A549 (cell line): Measurements from ENCODE around the gene MED6. TPM values are rescaled to one million over a fixed set of nuclear protein-coding genes. Genes with fewer than 3 reads are reported as not detected.

Source experiments
- ATAC-seq, 2 experiments: fragments of 200-7000 bp in 1 of 2; fragments of >200 bp in 1 of 2; cut with Nextera tagmentation in 1 of 2; cut with Tn5 transposase in 1 of 2; 3 replicates each; pipeline versions ENCODE4 v1.8.0 to v1.9.1; 2018 to 2020; ENCODE audit warnings: mild to moderate bottlenecking in 1 of 2, moderate library complexity in 1 of 2
- CTCF ChIA-PET: fragments of 300-600 bp; sonication (Branson Sonifier 250); formaldehyde crosslinking; extraction: SDS; loops from one replicate; lab custom pipeline; 2021; ENCODE audit warnings: antibody characterized with exemption, inconsistent platforms; lab: Yijun Ruan, JAX
- POLR2A ChIA-PET: fragments of 350-600 bp; formaldehyde crosslinking; extraction: SDS; loops from one replicate; lab custom pipeline; 2021; ENCODE audit warnings: antibody characterized with exemption, inconsistent platforms; lab: Yijun Ruan, JAX
- DNase-seq, 2 experiments: peaks; one replicate each; pipeline versions ENCODE4 v3.0.0 to v3.0.0-alpha.2; 2011 to 2016; ENCODE audit warnings: low read depth in 1 of 2, low spot score in 1 of 2
- FAIRE-seq: peaks from 2 replicates; lab custom pipeline; 2011; peaks lifted over from hg19 to GRCh38; lab: Jason Lieb, UNC
- H3K27ac ChIP-seq, 2 experiments: fragments of >200 bp; sonication (Bioruptor Twin); formaldehyde crosslinking; 3 replicates each; pipeline ENCODE4 v1.5.1; 2016 to 2017
- H3K4me1 ChIP-seq: fragments of >200 bp; sonication (Bioruptor Twin); formaldehyde crosslinking; 3 replicates; pipeline ENCODE4 v1.6.1; 2016
- H3K4me2 ChIP-seq: fragments of >200 bp; sonication (Bioruptor Twin); formaldehyde crosslinking; 3 replicates; pipeline ENCODE4 v1.6.1; 2016
- H3K4me3 ChIP-seq: fragments of >200 bp; sonication (Bioruptor Twin); formaldehyde crosslinking; 3 replicates; pipeline ENCODE4 v1.5.1; 2016
- H3K9me3 ChIP-seq: fragments of >200 bp; sonication (Bioruptor Twin); formaldehyde crosslinking; 3 replicates; pipeline ENCODE4 v1.6.1; 2016
- CBX2 ChIP-seq: fragments of 200-600 bp; sonication (generic); IDR thresholded peaks from 2 replicates; pipeline ENCODE4 v1.6.1; 2016; ENCODE audit warnings: low read depth, mild to moderate bottlenecking, borderline replicate concordance
- CBX8 ChIP-seq: fragments of 200-600 bp; sonication (generic); IDR thresholded peaks from 2 replicates; pipeline ENCODE4 v1.6.1; 2016
- CHD4 ChIP-seq: fragments of 200-600 bp; sonication (generic); IDR thresholded peaks from 2 replicates; pipeline ENCODE4 v1.6.1; 2016; ENCODE audit warnings: antibody characterized with exemption, mild to moderate bottlenecking, borderline replicate concordance
- EHMT2 ChIP-seq: fragments of 200-600 bp; sonication (generic); IDR thresholded peaks from 2 replicates; pipeline ENCODE4 v1.6.1; 2016; ENCODE audit warnings: antibody characterized with exemption, low read depth, mild to moderate bottlenecking, moderate library complexity
- EP300 ChIP-seq, 2 experiments: fragments of >200 bp; sonication (Bioruptor Twin); formaldehyde crosslinking; IDR thresholded peaks; 2 replicates in 1 of 2; 3 replicates in 1 of 2; pipeline ENCODE4 v1.6.1; 2016 to 2017
- GATA3 ChIP-seq: IDR thresholded peaks from 2 replicates; pipeline ENCODE4 v1.6.1; 2012; ENCODE audit warnings: borderline replicate concordance
- HDAC2 ChIP-seq: fragments of 200-600 bp; sonication (generic); IDR thresholded peaks from 2 replicates; pipeline ENCODE4 v1.6.1; 2016
- HEYL ChIP-seq: fragments of 250-450 bp; sonication (Bioruptor Pico); IDR thresholded peaks from 2 replicates; pipeline ENCODE4 v1.8.0; 2021; ENCODE audit warnings: mild to moderate bottlenecking, moderate library complexity
- HMGXB4 ChIP-seq: fragments of 250-450 bp; sonication (Bioruptor Pico); IDR thresholded peaks from 2 replicates; pipeline ENCODE4 v1.5.0; 2021; ENCODE audit warnings: mild to moderate bottlenecking, moderate library complexity, borderline replicate concordance
- HOXA7 ChIP-seq: fragments of 250-450 bp; sonication (Bioruptor Pico); IDR thresholded peaks from 2 replicates; pipeline ENCODE4 v1.5.0; 2020; ENCODE audit warnings: mild to moderate bottlenecking, moderate library complexity
- HOXB13 ChIP-seq: fragments of 250-450 bp; sonication (Bioruptor Pico); IDR thresholded peaks from 2 replicates; pipeline ENCODE4 v1.5.0; 2020; ENCODE audit warnings: low read depth, mild to moderate bottlenecking, moderate library complexity
- HOXB5 ChIP-seq: fragments of 250-450 bp; sonication (Bioruptor Pico); IDR thresholded peaks from 2 replicates; pipeline ENCODE4 v1.5.0; 2020; ENCODE audit warnings: mild to moderate bottlenecking, moderate library complexity
- JUNB ChIP-seq: fragments of >200 bp; sonication (Bioruptor Twin); formaldehyde crosslinking; IDR thresholded peaks from 2 replicates; pipeline ENCODE4 v1.6.1; 2016
- KDM1A ChIP-seq: fragments of 200-600 bp; sonication (generic); IDR thresholded peaks from 2 replicates; pipeline ENCODE4 v1.6.1; 2016; ENCODE audit warnings: low read depth, mild to moderate bottlenecking
- MAFK ChIP-seq: fragments of 450-650 bp; IDR thresholded peaks from 2 replicates; pipeline ENCODE4 v1.6.1; 2014; ENCODE audit not compliant: partially characterized antibody
- MAZ ChIP-seq: fragments of 150-350 bp; IDR thresholded peaks from 2 replicates; pipeline ENCODE4 v1.6.1; 2014; ENCODE audit warnings: antibody characterized with exemption, low read depth, low read length, borderline replicate concordance
- PHF8 ChIP-seq: fragments of 200-600 bp; sonication (generic); IDR thresholded peaks from 2 replicates; pipeline ENCODE4 v1.6.1; 2016; ENCODE audit warnings: low read depth, mild to moderate bottlenecking, antibody characterized with exemption, moderate library complexity, borderline replicate concordance
- RAD21 ChIP-seq, 2 experiments: fragments of >200 bp in 1 of 2; sonication (Bioruptor Twin) in 1 of 2; formaldehyde crosslinking in 1 of 2; IDR thresholded peaks in 1 of 2; conservative IDR thresholded peaks in 1 of 2; 2 replicates in 1 of 2; 3 replicates in 1 of 2; pipeline ENCODE4 v1.6.1; 2012 to 2018; ENCODE audit warnings: inconsistent platforms in 1 of 2
- RNF2 ChIP-seq: fragments of 200-600 bp; sonication (generic); IDR thresholded peaks from 2 replicates; pipeline ENCODE4 v1.6.1; 2016; ENCODE audit warnings: low read depth, mild to moderate bottlenecking, antibody characterized with exemption, moderate library complexity, borderline replicate concordance
- SMC3 ChIP-seq: fragments of >200 bp; sonication (Bioruptor Twin); formaldehyde crosslinking; IDR thresholded peaks from 3 replicates; pipeline ENCODE4 v1.6.1; 2018; ENCODE audit warnings: inconsistent platforms
- TP53 ChIP-seq: fragments of 250-450 bp; sonication (Bioruptor Pico); IDR thresholded peaks from 2 replicates; pipeline ENCODE4 v1.5.0; 2021; ENCODE audit warnings: mild to moderate bottlenecking, moderate library complexity
- ZNF302 ChIP-seq: fragments of 250-450 bp; sonication (Bioruptor Pico); IDR thresholded peaks from 2 replicates; pipeline ENCODE4 v1.9.0; 2021; ENCODE audit warnings: inconsistent platforms, mild to moderate bottlenecking, moderate library complexity
- ZSCAN20 ChIP-seq: fragments of 250-450 bp; sonication (Bioruptor Pico); IDR thresholded peaks from 2 replicates; pipeline ENCODE4 v1.8.0; 2022; ENCODE audit warnings: mild to moderate bottlenecking, moderate library complexity
- WGBS: methylation state at CpG from one replicate; pipeline ENCODE4 v1.1.6; 2017; ENCODE audit errors: missing lambda C conversion rate; 5-methylcytosine and 5-hydroxymethylcytosine counted together
- polyA plus RNA-seq, 4 experiments: library from polyadenylated mRNA; depleted of rRNA in 3 of 4; stranded (reverse); fragments of >200 nt; fragmentation: RNase III in 1 of 4; extraction: RNeasy Plus Mini Kit Qiagen cat#74134 plus additional on column Dnase treatment in 1 of 4; gene quantifications; 2 replicates in 3 of 4; 3 replicates in 1 of 4; pipeline ENCODE4 v1.2.3, GENCODE V29; 2011 to 2017
- TF ChIP-seq, protein P1 (sequence below): fragments of >200 bp; sonication (Bioruptor Twin); formaldehyde crosslinking; IDR thresholded peaks from 3 replicates; pipeline ENCODE4 v1.5.1; 2016
- TF ChIP-seq, protein P2 (sequence below): IDR thresholded peaks from 2 replicates; pipeline ENCODE4 v1.6.1; 2012; ENCODE audit warnings: low read depth, borderline replicate concordance
- TF ChIP-seq, protein P3 (sequence below): fragments of 250-450 bp; sonication (Bioruptor Pico); IDR thresholded peaks from 2 replicates; pipeline ENCODE4 v1.5.0; 2020; ENCODE audit warnings: low read depth, mild to moderate bottlenecking, moderate library complexity
- TF ChIP-seq, protein P4 (sequence below): IDR thresholded peaks from 2 replicates; pipeline ENCODE4 v1.6.1; 2012

The MED6 gene
- polyA plus RNA-seq, 2 of the 4 experiments (the other 2 are of a cell fraction) = 47.5 to 85.5 TPM

- Histone ChIP-seq H3K9me3 (no peaks in the 10 kb centered on the region), H3K4me3 (no peak overlapping the region), H3K27ac (no peak overlapping the region), H3K4me2 (no peak overlapping the region), H3K4me1 (no peaks in the 10 kb centered on the region)
- ATAC-seq (peak; percentile 70 to 81; a peak in 5 of 6 replicates), FAIRE-seq (no peak), DNase-seq (peak; percentile 6 to 46)
- WGBS = 64% methylated on average over 2 of the region's 2 CpGs
- ChIA-PET POLR2A (no interaction called here), CTCF (interaction anchor here (1.3 to 1.6 kb wide), 2 partner anchors 9 to 13 kb away, joined by 3 read pairs; no protein-coding TSS in a partner anchor)
- TF ChIP-seq, protein P1, sequence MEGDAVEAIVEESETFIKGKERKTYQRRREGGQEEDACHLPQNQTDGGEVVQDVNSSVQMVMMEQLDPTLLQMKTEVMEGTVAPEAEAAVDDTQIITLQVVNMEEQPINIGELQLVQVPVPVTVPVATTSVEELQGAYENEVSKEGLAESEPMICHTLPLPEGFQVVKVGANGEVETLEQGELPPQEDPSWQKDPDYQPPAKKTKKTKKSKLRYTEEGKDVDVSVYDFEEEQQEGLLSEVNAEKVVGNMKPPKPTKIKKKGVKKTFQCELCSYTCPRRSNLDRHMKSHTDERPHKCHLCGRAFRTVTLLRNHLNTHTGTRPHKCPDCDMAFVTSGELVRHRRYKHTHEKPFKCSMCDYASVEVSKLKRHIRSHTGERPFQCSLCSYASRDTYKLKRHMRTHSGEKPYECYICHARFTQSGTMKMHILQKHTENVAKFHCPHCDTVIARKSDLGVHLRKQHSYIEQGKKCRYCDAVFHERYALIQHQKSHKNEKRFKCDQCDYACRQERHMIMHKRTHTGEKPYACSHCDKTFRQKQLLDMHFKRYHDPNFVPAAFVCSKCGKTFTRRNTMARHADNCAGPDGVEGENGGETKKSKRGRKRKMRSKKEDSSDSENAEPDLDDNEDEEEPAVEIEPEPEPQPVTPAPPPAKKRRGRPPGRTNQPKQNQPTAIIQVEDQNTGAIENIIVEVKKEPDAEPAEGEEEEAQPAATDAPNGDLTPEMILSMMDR = peak; percentile 16; the same call in 1 of the 3 replicates
- TF ChIP-seq KDM1A = no peak
- TF ChIP-seq CBX2 = no peak
- no peak for TF ChIP-seq HEYL (CRISPR knock-in tag)
- TF ChIP-seq JUNB = no peak
- TF ChIP-seq HMGXB4 (CRISPR knock-in tag) = no peak
- no peak for TF ChIP-seq RNF2
- peak in 1 of 2 experiments; percentile 44; a peak in 1 of 5 replicates for TF ChIP-seq RAD21 (conservative IDR thresholded peaks at IDR 0.05 in 1 of 2, IDR thresholded peaks at IDR 0.05 in 1 of 2)
- TF ChIP-seq, protein P2, sequence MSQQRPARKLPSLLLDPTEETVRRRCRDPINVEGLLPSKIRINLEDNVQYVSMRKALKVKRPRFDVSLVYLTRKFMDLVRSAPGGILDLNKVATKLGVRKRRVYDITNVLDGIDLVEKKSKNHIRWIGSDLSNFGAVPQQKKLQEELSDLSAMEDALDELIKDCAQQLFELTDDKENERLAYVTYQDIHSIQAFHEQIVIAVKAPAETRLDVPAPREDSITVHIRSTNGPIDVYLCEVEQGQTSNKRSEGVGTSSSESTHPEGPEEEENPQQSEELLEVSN = no peak
- TF ChIP-seq CHD4 = no peak
- no peak for TF ChIP-seq GATA3
- no peak for TF ChIP-seq EHMT2
- TF ChIP-seq HOXB13 (CRISPR knock-in tag) = no peak
- TF ChIP-seq MAFK = peak; percentile 50
- no peak for TF ChIP-seq HOXB5
- no peak for TF ChIP-seq HDAC2
- no peak for TF ChIP-seq PHF8
- TF ChIP-seq, protein P3, sequence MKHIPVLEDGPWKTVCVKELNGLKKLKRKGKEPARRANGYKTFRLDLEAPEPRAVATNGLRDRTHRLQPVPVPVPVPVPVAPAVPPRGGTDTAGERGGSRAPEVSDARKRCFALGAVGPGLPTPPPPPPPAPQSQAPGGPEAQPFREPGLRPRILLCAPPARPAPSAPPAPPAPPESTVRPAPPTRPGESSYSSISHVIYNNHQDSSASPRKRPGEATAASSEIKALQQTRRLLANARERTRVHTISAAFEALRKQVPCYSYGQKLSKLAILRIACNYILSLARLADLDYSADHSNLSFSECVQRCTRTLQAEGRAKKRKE = no peak
- TF ChIP-seq, protein P4, sequence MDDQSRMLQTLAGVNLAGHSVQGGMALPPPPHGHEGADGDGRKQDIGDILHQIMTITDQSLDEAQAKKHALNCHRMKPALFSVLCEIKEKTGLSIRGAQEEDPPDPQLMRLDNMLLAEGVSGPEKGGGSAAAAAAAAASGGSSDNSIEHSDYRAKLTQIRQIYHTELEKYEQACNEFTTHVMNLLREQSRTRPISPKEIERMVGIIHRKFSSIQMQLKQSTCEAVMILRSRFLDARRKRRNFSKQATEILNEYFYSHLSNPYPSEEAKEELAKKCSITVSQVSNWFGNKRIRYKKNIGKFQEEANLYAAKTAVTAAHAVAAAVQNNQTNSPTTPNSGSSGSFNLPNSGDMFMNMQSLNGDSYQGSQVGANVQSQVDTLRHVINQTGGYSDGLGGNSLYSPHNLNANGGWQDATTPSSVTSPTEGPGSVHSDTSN = no peak
- TF ChIP-seq ZSCAN20 = no peak
- no peak for TF ChIP-seq HOXA7
- no peak for TF ChIP-seq EP300 (IDR thresholded peaks at IDR 0.05)
- TF ChIP-seq SMC3 = no peak
- no peak for TF ChIP-seq MAZ
- TF ChIP-seq TP53 (CRISPR knock-in tag) = no peak
- no peak for TF ChIP-seq CBX8
- no peak for TF ChIP-seq ZNF302
These were observed 32.7 kb downstream of the MED6 start for GRCh38 chr14:70567791-70568190.
